B cell (primary cell): ENCODE results near the gene MZT2A.
"Not testable (repeated sequence)": the region's sequence is repeated elsewhere in the genome, so short reads cannot be mapped to it uniquely, and the experiment has no call there.

Experiments used
- EZH2 ChIP-seq: IDR thresholded peaks from 2 replicates; pipeline ENCODE4 v1.6.1; 2012; ENCODE audit warnings: borderline replicate concordance, low read depth, mild to moderate bottlenecking, moderate library complexity, low read length; ENCODE audit not compliant: insufficient read depth, poor library complexity, severe bottlenecking
- TF ChIP-seq, protein P1 (sequence below): fragments of 200-600 bp; IDR thresholded peaks from one replicate; pipeline ENCODE4 v1.8.0; 2022; ENCODE audit warnings: antibody characterized with exemption, mild to moderate bottlenecking

DNA sequence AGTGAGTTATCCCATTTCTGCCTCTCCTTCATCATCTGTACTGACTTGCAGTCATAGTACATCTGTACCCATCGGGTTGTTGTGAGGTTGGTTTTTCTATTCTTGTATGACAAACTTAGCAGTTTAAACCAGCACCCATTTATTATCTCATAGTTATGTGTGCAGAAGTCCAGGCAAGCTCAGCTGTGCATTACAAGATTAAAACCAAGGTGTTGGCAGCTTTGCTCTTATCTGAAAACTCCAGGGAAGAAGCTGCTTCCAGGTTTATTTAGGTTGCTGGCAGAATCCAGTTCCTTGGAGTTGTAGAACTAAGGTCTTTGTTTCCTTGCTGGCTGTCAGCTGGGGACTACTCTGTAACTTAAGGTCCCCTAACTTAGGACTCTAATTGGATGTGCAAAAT lies 3.3 kb upstream of the MZT2A start:
- not testable (repeated sequence) for TF ChIP-seq EZH2
- TF ChIP-seq, protein P1, sequence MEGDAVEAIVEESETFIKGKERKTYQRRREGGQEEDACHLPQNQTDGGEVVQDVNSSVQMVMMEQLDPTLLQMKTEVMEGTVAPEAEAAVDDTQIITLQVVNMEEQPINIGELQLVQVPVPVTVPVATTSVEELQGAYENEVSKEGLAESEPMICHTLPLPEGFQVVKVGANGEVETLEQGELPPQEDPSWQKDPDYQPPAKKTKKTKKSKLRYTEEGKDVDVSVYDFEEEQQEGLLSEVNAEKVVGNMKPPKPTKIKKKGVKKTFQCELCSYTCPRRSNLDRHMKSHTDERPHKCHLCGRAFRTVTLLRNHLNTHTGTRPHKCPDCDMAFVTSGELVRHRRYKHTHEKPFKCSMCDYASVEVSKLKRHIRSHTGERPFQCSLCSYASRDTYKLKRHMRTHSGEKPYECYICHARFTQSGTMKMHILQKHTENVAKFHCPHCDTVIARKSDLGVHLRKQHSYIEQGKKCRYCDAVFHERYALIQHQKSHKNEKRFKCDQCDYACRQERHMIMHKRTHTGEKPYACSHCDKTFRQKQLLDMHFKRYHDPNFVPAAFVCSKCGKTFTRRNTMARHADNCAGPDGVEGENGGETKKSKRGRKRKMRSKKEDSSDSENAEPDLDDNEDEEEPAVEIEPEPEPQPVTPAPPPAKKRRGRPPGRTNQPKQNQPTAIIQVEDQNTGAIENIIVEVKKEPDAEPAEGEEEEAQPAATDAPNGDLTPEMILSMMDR: not testable (repeated sequence)
